ENCODE results near the gene MLXIP. TPM values are rescaled to one million over a fixed set of nuclear protein-coding genes. Genes with fewer than 3 reads are reported as not detected.

The MLXIP gene
- total RNA-seq, 1 experiment from 2014 or later: 32.4 TPM

- Histone ChIP-seq H4K91ac (ENCODE audit: insufficient read length, low read depth, low read length) (no peak overlapping the region), H2BK120ac (ENCODE audit: low read depth, low read length, poor library complexity, severe bottlenecking) (no peak overlapping the region), H3K79me1 (ENCODE audit: insufficient read depth, low read depth, low read length, poor library complexity, severe bottlenecking) (no peaks in the 10 kb centered on the region), H3K56ac (ENCODE audit: insufficient read length, low read depth, low read length) (no peak overlapping the region), H3T11ph (ENCODE audit: low read length) (no peak overlapping the region), H3K23me2 (ENCODE audit: insufficient read length, low read depth, low read length, poor library complexity, severe bottlenecking) (no peaks in the 10 kb centered on the region), H2BK20ac (ENCODE audit: low read depth, low read length, poor library complexity, severe bottlenecking) (no peak overlapping the region), H4K20me1 (ENCODE audit: control insufficient read depth, insufficient read depth, insufficient read length) (peaks cover 2% of the 10 kb centered on the region), H3K79me2 (ENCODE audit: insufficient read depth, low read length) (no peaks in the 10 kb centered on the region; the same call in 1 of the 2 replicates), H3K4me1 (ENCODE audit: insufficient read depth, low read length) (0 out of 2 replicates have a peak, but pooled peaks cover 4% of the 10 kb centered on the region), H3K18ac (ENCODE audit: insufficient read length, low read depth, low read length) (no peak overlapping the region), H4K5ac (ENCODE audit: insufficient read length, low read depth, low read length) (no peak overlapping the region), H3K14ac (ENCODE audit: insufficient read depth, low read length) (no peak overlapping the region; the same call in 1 of the 2 replicates), H2BK5ac (ENCODE audit: insufficient read length, low read length) (no peak overlapping the region), H2BK15ac (ENCODE audit: low read depth, low read length) (no peak overlapping the region), H3K27me3 (ENCODE audit: insufficient read depth, low read length) (no peaks in the 10 kb centered on the region), H3K4me2 (ENCODE audit: insufficient read depth, insufficient read length, low read length) (no peak overlapping the region), H2BK12ac (ENCODE audit: insufficient read length, low read depth, low read length) (no peak overlapping the region), H3K4ac (ENCODE audit: low read depth, low read length) (no peak overlapping the region), H3K9me3 (ENCODE audit: control insufficient read depth, low read depth, low read length) (no peaks in the 10 kb centered on the region), H4K8ac (replicated peaks; ENCODE audit: insufficient read length, low read depth, low read length) (no peak overlapping the region), H3K23ac (ENCODE audit: insufficient read length, low read depth, low read length) (no peak overlapping the region), H2AK5ac (ENCODE audit: insufficient read length, low read length) (no peak overlapping the region), H2AFZ (ENCODE audit: low read length) (no peak overlapping the region), H3K27ac (ENCODE audit: insufficient read length, low read depth, low read length) (no peak overlapping the region), H3K9ac (ENCODE audit: extremely low read depth, insufficient read length, low read length) (no peak overlapping the region)
- H3K36me3 Mint-ChIP-seq (ENCODE audit: insufficient read depth in 1 of 3, low read depth in 3 of 3): peaks cover 10 to 29% (median 11%) of the 10 kb centered on the region in 3 experiments
- no peaks in the 10 kb centered on the region for H3K9me3 Mint-ChIP-seq
- DNase-seq: no peak
- TF ChIP-seq CTCF (conservative IDR thresholded peaks at IDR 0.05): no peak
- no CpG with 5 or more reads among the region's 7 CpGs for WGBS (ENCODE audit: extremely low coverage, insufficient read length, low lambda C conversion rate)
- H3K4me3 Mint-ChIP-seq: no peak overlapping the region
- no peaks in the 10 kb centered on the region for H3K27me3 Mint-ChIP-seq (ENCODE audit: low read depth)
- H3K27ac Mint-ChIP-seq: peak overlapping the region; percentile 22 to 82 (median 50); a peak in 5 of 7 replicates
- peaks cover 19 to 20% of the 10 kb centered on the region in 2 experiments for H3K4me1 Mint-ChIP-seq
Observed at GRCh38 chr12:122126342-122126635, 47.7 kb downstream of the MLXIP start.

All from H9 (cell line).